Hepatocyte (in vitro differentiated cells): ENCODE results near the gene CLBA1. TPM values are rescaled to one million over a fixed set of nuclear protein-coding genes. Genes with fewer than 3 reads are reported as not detected.

Experiments used
- DNase-seq: peaks from one replicate; pipeline ENCODE4 v3.0.0-alpha.2; 2016; ENCODE audit warnings: low spot score
- H2AFZ ChIP-seq: fragments of 200-600 bp; sonication (generic); 2 replicates; pipeline ENCODE4 v1.6.0; 2016; ENCODE audit warnings: antibody characterized with exemption, mild to moderate bottlenecking
- H3K27ac ChIP-seq: fragments of 200-600 bp; sonication (generic); 2 replicates; pipeline ENCODE4 v1.5.1; 2016; ENCODE audit warnings: mild to moderate bottlenecking
- H3K27me3 ChIP-seq: fragments of 200-600 bp; sonication (generic); 2 replicates; pipeline ENCODE4 v1.6.1; 2016
- H3K36me3 ChIP-seq: fragments of 200-600 bp; sonication (generic); replicated peaks from 2 replicates; pipeline ENCODE4 v1.5.1; 2016; ENCODE audit warnings: low read depth; ENCODE audit not compliant: insufficient read depth
- H3K4me1 ChIP-seq: fragments of 200-600 bp; sonication (generic); 2 replicates; pipeline ENCODE4 v1.5.1; 2016; ENCODE audit warnings: mild to moderate bottlenecking, moderate library complexity; ENCODE audit not compliant: insufficient read depth
- H3K4me2 ChIP-seq: fragments of 200-600 bp; sonication (generic); 2 replicates; pipeline ENCODE4 v1.6.0; 2016
- H3K4me3 ChIP-seq: fragments of 200-600 bp; sonication (generic); 2 replicates; pipeline ENCODE4 v1.5.1; 2016; ENCODE audit warnings: mild to moderate bottlenecking
- H3K79me2 ChIP-seq: fragments of 200-600 bp; sonication (generic); 2 replicates; pipeline ENCODE4 v1.6.0; 2017; ENCODE audit warnings: mild to moderate bottlenecking
- H3K9me2 ChIP-seq: fragments of 200-600 bp; sonication (generic); replicated peaks from 2 replicates; pipeline ENCODE4 v1.6.0; 2017; ENCODE audit warnings: mild to moderate bottlenecking; ENCODE audit not compliant: insufficient read depth
- H3K9me3 ChIP-seq: fragments of 200-600 bp; sonication (generic); 2 replicates; pipeline ENCODE4 v1.5.1; 2016; ENCODE audit warnings: low read depth, mild to moderate bottlenecking
- H4K20me1 ChIP-seq: fragments of 200-600 bp; sonication (generic); 2 replicates; pipeline ENCODE4 v1.6.0; 2016; ENCODE audit warnings: mild to moderate bottlenecking; ENCODE audit not compliant: insufficient read depth, poor library complexity, severe bottlenecking
- CTCF ChIP-seq: fragments of 200-600 bp; sonication (generic); IDR thresholded peaks from 2 replicates; pipeline ENCODE4 v1.5.1; 2016; ENCODE audit warnings: antibody characterized with exemption, mild to moderate bottlenecking; ENCODE audit not compliant: poor library complexity
- EZH2 ChIP-seq: fragments of 200-600 bp; sonication (generic); IDR thresholded peaks from 2 replicates; pipeline ENCODE4 v1.6.1; 2016; ENCODE audit warnings: antibody characterized with exemption, mild to moderate bottlenecking, borderline replicate concordance
- EZH2phosphoT487 ChIP-seq: fragments of 200-600 bp; sonication (generic); IDR thresholded peaks from one replicate; pipeline ENCODE4 v1.6.1; 2018; ENCODE audit warnings: antibody characterized with exemption, mild to moderate bottlenecking, low read depth, moderate library complexity; ENCODE audit not compliant: unreplicated experiment, severe bottlenecking
- WGBS: methylation state at CpG from one replicate; pipeline ENCODE4 v1.1.6; 2016; ENCODE audit warnings: low lambda C conversion rate; ENCODE audit errors: missing lambda C conversion rate; 5-methylcytosine and 5-hydroxymethylcytosine counted together
- polyA plus RNA-seq: library from polyadenylated mRNA; unstranded; fragments of >200 nt; fragmentation: Nextera tagmentation; extraction: Ambion mirVana; gene quantifications from 2 replicates; pipeline ENCODE4 v1.2.1, GENCODE V29; 2016
- total RNA-seq: library from RNA; depleted of rRNA; stranded (reverse); fragments of >200 nt; gene quantifications from 2 replicates; pipeline ENCODE4 v1.2.3, GENCODE V29; 2014

The CLBA1 gene
- total and polyA plus RNA-seq, 2 experiments from 2014 or later, result 6.4 to 9.3 TPM

GRCh38 chr14:104993808-104994591 lies 8.4 kb downstream of the CLBA1 start:
- no peak overlapping the region for H3K27ac ChIP-seq
- H3K4me1 ChIP-seq, result no peaks in the 10 kb centered on the region
- H3K4me3 ChIP-seq, result no peak overlapping the region
- H3K27me3 ChIP-seq, result no peaks in the 10 kb centered on the region
- H3K9me3 ChIP-seq, result no peaks in the 10 kb centered on the region
- no peaks in the 10 kb centered on the region for H4K20me1 ChIP-seq
- WGBS, result 90% methylated on average over 22 of the region's 22 CpGs
- no peaks in the 10 kb centered on the region for H3K36me3 ChIP-seq
- no peak overlapping the region for H3K4me2 ChIP-seq
- H3K9me2 ChIP-seq, result no peaks in the 10 kb centered on the region
- H2AFZ ChIP-seq, result no peak overlapping the region
- no peak for TF ChIP-seq EZH2phosphoT487
- TF ChIP-seq CTCF, result no peak
- TF ChIP-seq EZH2, result no peak
- H3K79me2 ChIP-seq, result no peaks in the 10 kb centered on the region
- no peak for DNase-seq

- 100% methylated on average over 6 of the region's 6 CpGs for WGBS
- Histone ChIP-seq H3K9me2 (no peaks in the 10 kb centered on the region), H3K4me2 (no peak overlapping the region), H3K9me3 (no peaks in the 10 kb centered on the region), H3K36me3 (no peaks in the 10 kb centered on the region), H3K4me1 (no peaks in the 10 kb centered on the region), H2AFZ (no peak overlapping the region), H3K27me3 (no peaks in the 10 kb centered on the region), H4K20me1 (no peaks in the 10 kb centered on the region), H3K4me3 (no peak overlapping the region), H3K79me2 (no peaks in the 10 kb centered on the region), H3K27ac (no peak overlapping the region)
- TF ChIP-seq CTCF, result no peak
- no peak for TF ChIP-seq EZH2phosphoT487
- TF ChIP-seq EZH2, result no peak
- DNase-seq, result no peak
Measured at GRCh38 chr14:104994978-104995377, 9.4 kb downstream of the CLBA1 start.

GRCh38 chr14:104996032-104996431 lies 10.4 kb downstream of the CLBA1 start:
- TF ChIP-seq EZH2phosphoT487 (no peak), EZH2 (no peak), CTCF (no peak)
- H3K9me2 ChIP-seq, result no peaks in the 10 kb centered on the region
- no peaks in the 10 kb centered on the region for H3K9me3 ChIP-seq
- no peaks in the 10 kb centered on the region for H3K4me1 ChIP-seq
- no peaks in the 10 kb centered on the region for H3K27me3 ChIP-seq
- no peak overlapping the region for H2AFZ ChIP-seq
- no peaks in the 10 kb centered on the region for H3K36me3 ChIP-seq
- H3K79me2 ChIP-seq, result no peaks in the 10 kb centered on the region
- no peak overlapping the region for H3K4me3 ChIP-seq
- no peaks in the 10 kb centered on the region for H4K20me1 ChIP-seq
- H3K4me2 ChIP-seq, result no peak overlapping the region
- H3K27ac ChIP-seq, result no peak overlapping the region
- DNase-seq, result no peak
- 93% methylated on average over 5 of the region's 5 CpGs for WGBS
